ENCODE results near the gene ARHGAP10.

Gene ARHGAP10

GRCh38 chr4:147732518-147733235 lies 789 bp downstream of the ARHGAP10 start:
- DNase-seq (ENCODE audit: low read depth), result no peak

GRCh38 chr4:147733716-147734344 lies 1.9 kb downstream of the ARHGAP10 start:
- no peak for DNase-seq (ENCODE audit: low read depth)

- no peak for DNase-seq (ENCODE audit: low read depth)
Measured at GRCh38 chr4:147734496-147734895, 2.6 kb downstream of the ARHGAP10 start.

- DNase-seq (ENCODE audit: low read depth), result no peak
Measured at GRCh38 chr4:147735413-147736301, 3.8 kb downstream of the ARHGAP10 start.

GRCh38 chr4:147736458-147736857 lies 4.6 kb downstream of the ARHGAP10 start:
- DNase-seq (ENCODE audit: low read depth), result no peak

GRCh38 chr4:147737623-147738022 lies 5.7 kb downstream of the ARHGAP10 start:
- DNase-seq (ENCODE audit: low read depth), result no peak

- DNase-seq (ENCODE audit: low read depth), result no peak
Measured at GRCh38 chr4:147739239-147739823, 7.4 kb downstream of the ARHGAP10 start.

GRCh38 chr4:147740176-147740575 lies 8.3 kb downstream of the ARHGAP10 start:
- DNase-seq (ENCODE audit: low read depth), result no peak

- DNase-seq (ENCODE audit: low read depth), result no peak
Measured at GRCh38 chr4:147741190-147741788, 9.4 kb downstream of the ARHGAP10 start.

GRCh38 chr4:147747787-147748454 lies 16.0 kb downstream of the ARHGAP10 start:
- no peak for DNase-seq (ENCODE audit: low read depth)

- DNase-seq (ENCODE audit: low read depth), result no peak
Measured at GRCh38 chr4:147749811-147750321, 18.0 kb downstream of the ARHGAP10 start.

GRCh38 chr4:147753047-147753446 lies 21.2 kb downstream of the ARHGAP10 start:
- no peak for DNase-seq (ENCODE audit: low read depth)

GRCh38 chr4:147754037-147754445 lies 22.2 kb downstream of the ARHGAP10 start:
- no peak for DNase-seq (ENCODE audit: low read depth)

GRCh38 chr4:147755561-147756295 lies 23.8 kb downstream of the ARHGAP10 start:
- no peak for DNase-seq (ENCODE audit: low read depth)

- DNase-seq (ENCODE audit: low read depth), result no peak
Measured at GRCh38 chr4:147756417-147756816, 24.5 kb downstream of the ARHGAP10 start.

- no peak for DNase-seq (ENCODE audit: low read depth)
Measured at GRCh38 chr4:147760176-147760575, 28.3 kb downstream of the ARHGAP10 start.

- no peak for DNase-seq (ENCODE audit: low read depth)
Measured at GRCh38 chr4:147760695-147761094, 28.8 kb downstream of the ARHGAP10 start.

GRCh38 chr4:147761218-147761883 lies 29.5 kb downstream of the ARHGAP10 start:
- DNase-seq (ENCODE audit: low read depth), result no peak

GRCh38 chr4:147764337-147764736 lies 32.4 kb downstream of the ARHGAP10 start:
- DNase-seq (ENCODE audit: low read depth), result no peak

- no peak for DNase-seq (ENCODE audit: low read depth)
Measured at GRCh38 chr4:147765121-147765529, 33.2 kb downstream of the ARHGAP10 start.
